Measurements from ENCODE around the gene SETD6. TPM values are rescaled to one million over a fixed set of nuclear protein-coding genes. Genes with fewer than 3 reads are reported as not detected.

Gene SETD6
- total and polyA plus RNA-seq, 2 of the 13 experiments (the other 11 are each of a cell fraction or from before 2014, with no cell fraction given) = 24.0 to 25.7 TPM

- ATAC-seq (no peak), DNase-seq (ENCODE audit: low spot score) (no peak), FAIRE-seq (no peak)
- 93% methylated on average over 5 of the region's 5 CpGs for WGBS (ENCODE audit: low lambda C conversion rate)
- no TSS peak for BruUV-seq (replicated peaks)
- H3K9me3 ChIP-seq (ENCODE audit: low read length) = no peaks in the 10 kb centered on the region
- H3K4me1 ChIP-seq (ENCODE audit: insufficient read depth, low read length) = no peaks in the 10 kb centered on the region
- H4K20me1 ChIP-seq (ENCODE audit: insufficient read depth, low read length) = no peaks in the 10 kb centered on the region
- H3K79me2 ChIP-seq (ENCODE audit: insufficient read depth, low read length) = no peaks in the 10 kb centered on the region
- no peak overlapping the region for H2AFZ ChIP-seq (ENCODE audit: low read length)
- ChIA-PET POLR2A (no interaction called here), CTCF (ENCODE audit: low intra/inter-chr PET ratio, low total read pairs) (no interaction called here)
- H3K27me3 ChIP-seq (ENCODE audit: control insufficient read depth in 1 of 2, insufficient read depth in 2 of 2, low read length in 2 of 2) = no peaks in the 10 kb centered on the region
- H3K27ac ChIP-seq (ENCODE audit: extremely low read length, insufficient read depth, low read length) = no peak overlapping the region
- TF ChIP-seq ZFY (CRISPR knock-in tag; IDR thresholded peaks at IDR 0.05) = no peak
- peak; percentile 37 for TF ChIP-seq RBM22 (optimal IDR thresholded peaks at IDR 0.05; ENCODE audit: low read length)
- no peak overlapping the region for H3K4me3 ChIP-seq (replicated peaks in 1 of 3; ENCODE audit: insufficient read depth in 1 of 3, low read depth in 2 of 3, low read length in 3 of 3)
- in situ Hi-C loops (cut with HindIII; ENCODE audit: extremely low pct_ligation_motif_present, low pct_unique_long_range_greater_than_20kb) = no loop called here
- no peak overlapping the region for H3K4me2 ChIP-seq (ENCODE audit: low read depth, low read length)
- H3K36me3 ChIP-seq (replicated peaks in 1 of 2; ENCODE audit: control insufficient read depth in 1 of 2, insufficient read depth in 2 of 2, low read length in 2 of 2) = peaks cover 44 to 94% of the 10 kb centered on the region in 2 experiments
- intact Hi-C loops (cut with micrococcal nuclease; ENCODE audit: unreplicated experiment) = no loop called here
- H3K9ac ChIP-seq (ENCODE audit: insufficient read depth, low read depth, low read length) = no peak overlapping the region
Observed at GRCh38 chr16:58536278-58536677, 21.0 kb downstream of the SETD6 start.

GRCh38 chr16:58537124-58537906 lies 22.0 kb downstream of the SETD6 start:
- Histone ChIP-seq H3K36me3 (replicated peaks in 1 of 2; ENCODE audit: control insufficient read depth in 1 of 2, insufficient read depth in 2 of 2, low read length in 2 of 2) (peaks cover 43 to 94% of the 10 kb centered on the region in 2 experiments), H3K27me3 (ENCODE audit: control insufficient read depth in 1 of 2, insufficient read depth in 2 of 2, low read length in 2 of 2) (no peaks in the 10 kb centered on the region), H3K4me2 (ENCODE audit: low read depth, low read length) (no peak overlapping the region), H2AFZ (ENCODE audit: low read length) (no peak overlapping the region), H3K9me3 (ENCODE audit: low read length) (no peaks in the 10 kb centered on the region), H3K27ac (ENCODE audit: extremely low read length, insufficient read depth, low read length) (no peak overlapping the region), H3K4me3 (replicated peaks in 1 of 3; ENCODE audit: insufficient read depth in 1 of 3, low read depth in 2 of 3, low read length in 3 of 3) (no peak overlapping the region), H3K79me2 (ENCODE audit: insufficient read depth, low read length) (no peaks in the 10 kb centered on the region), H3K4me1 (ENCODE audit: insufficient read depth, low read length) (no peaks in the 10 kb centered on the region), H4K20me1 (ENCODE audit: insufficient read depth, low read length) (no peaks in the 10 kb centered on the region), H3K9ac (ENCODE audit: insufficient read depth, low read depth, low read length) (no peak overlapping the region)
- intact Hi-C loops (cut with micrococcal nuclease; ENCODE audit: unreplicated experiment) = no loop called here
- FAIRE-seq (no peak), ATAC-seq (no peak; the same call in 2 of the 3 replicates), DNase-seq (ENCODE audit: low spot score) (no peak)
- TF ChIP-seq FOXM1 (CRISPR knock-in tag; IDR thresholded peaks at IDR 0.05) (no peak), RORA (CRISPR knock-in tag; IDR thresholded peaks at IDR 0.05) (no peak), GTF3A (CRISPR knock-in tag; conservative IDR thresholded peaks at IDR 0.05) (no peak), CTCF (CRISPR knock-in tag; IDR thresholded peaks at IDR 0.05) (no peak), FUBP1 (CRISPR knock-in tag; IDR thresholded peaks at IDR 0.05; ENCODE audit: borderline replicate concordance) (no peak), ZNF414 (CRISPR knock-in tag; IDR thresholded peaks at IDR 0.05) (no peak)
- ChIA-PET POLR2A (no interaction called here), CTCF (ENCODE audit: low intra/inter-chr PET ratio, low total read pairs) (no interaction called here)
- in situ Hi-C loops (cut with HindIII; ENCODE audit: extremely low pct_ligation_motif_present, low pct_unique_long_range_greater_than_20kb) = no loop called here
- WGBS (ENCODE audit: low lambda C conversion rate) = 91% methylated on average over 10 of the region's 10 CpGs
- no TSS peak for BruUV-seq (replicated peaks)

Data from HepG2 (cell line).